ENCODE results near the gene FOXR1.

The FOXR1 gene

GRCh38 chr11:119030029-119030328 is 58.4 kb downstream of the FOXR1 start:
- Mint-ChIP-seq H3K36me3 (ENCODE audit: low read depth) (peaks cover 16% of the 10 kb centered on the region), H3K27me3 (ENCODE audit: low read depth, poor library complexity) (peaks cover 4% of the 10 kb centered on the region), H3K4me1 (peaks cover 36% of the 10 kb centered on the region), H3K4me3 (peak overlapping the region; percentile 87), H3K9me3 (no peaks in the 10 kb centered on the region), H3K27ac (peak overlapping the region; percentile 92)
- no peak for TF ChIP-seq CTCF (IDR thresholded peaks at IDR 0.05)
- no peak for DNase-seq

- Mint-ChIP-seq H3K27ac (peak within 1 kb of the TSS; percentile 92), H3K27me3 (ENCODE audit: low read depth, poor library complexity) (peaks cover 4% of the 10 kb centered on the region), H3K36me3 (ENCODE audit: low read depth) (peaks cover 11% of the 10 kb centered on the region), H3K9me3 (no peaks in the 10 kb centered on the region), H3K4me1 (peaks cover 32% of the 10 kb centered on the region), H3K4me3 (peak within 1 kb of the TSS; percentile 87)
- DNase-seq, result peak; percentile 98
- no peak for TF ChIP-seq CTCF (IDR thresholded peaks at IDR 0.05)
Measured at GRCh38 chr11:119030329-119031047, 58.9 kb downstream of the FOXR1 start, which contains the start of gene SLC37A4. SLC37A4 (minus strand) TSS chr11:119030877.
